Bronchial epithelial cell (primary cell): Measurements from ENCODE around the gene YKT6. TPM values are rescaled to one million over a fixed set of nuclear protein-coding genes. Genes with fewer than 3 reads are reported as not detected.

Source experiments
- DNase-seq: peaks from one replicate; pipeline ENCODE4 v3.0.0-alpha.2; 2010; ENCODE audit warnings: low read depth
- FAIRE-seq: peaks from 2 replicates; lab custom pipeline; 2011; peaks lifted over from hg19 to GRCh38; lab: Jason Lieb, UNC
- H3K27me3 ChIP-seq: 2 replicates; pipeline ENCODE4 v1.5.1; 2011; ENCODE audit warnings: low read length; ENCODE audit not compliant: control insufficient read depth, insufficient read depth
- H3K36me3 ChIP-seq: 2 replicates; pipeline ENCODE4 v1.5.1; 2011; ENCODE audit warnings: low read length; ENCODE audit not compliant: control insufficient read depth, insufficient read depth
- H3K4me3 ChIP-seq: 2 replicates; pipeline ENCODE4 v1.5.1; 2011; ENCODE audit warnings: mild to moderate bottlenecking, low read depth, low read length, control low read depth
- total RNA-seq: library from RNA; depleted of rRNA; stranded (reverse); fragments of >200 nt; gene quantifications from 2 replicates; pipeline ENCODE4 v1.2.1, GENCODE V29; 2014
- TF ChIP-seq, protein P1 (sequence below): IDR thresholded peaks from 2 replicates; pipeline ENCODE4 v1.5.1; 2011; ENCODE audit warnings: mild to moderate bottlenecking, moderate library complexity, low read length, control low read depth, inconsistent platforms; ENCODE audit not compliant: insufficient read depth, severe bottlenecking

YKT6 gene
- total RNA-seq, 1 donor from 2014 or later: 74.5 TPM

DNA sequence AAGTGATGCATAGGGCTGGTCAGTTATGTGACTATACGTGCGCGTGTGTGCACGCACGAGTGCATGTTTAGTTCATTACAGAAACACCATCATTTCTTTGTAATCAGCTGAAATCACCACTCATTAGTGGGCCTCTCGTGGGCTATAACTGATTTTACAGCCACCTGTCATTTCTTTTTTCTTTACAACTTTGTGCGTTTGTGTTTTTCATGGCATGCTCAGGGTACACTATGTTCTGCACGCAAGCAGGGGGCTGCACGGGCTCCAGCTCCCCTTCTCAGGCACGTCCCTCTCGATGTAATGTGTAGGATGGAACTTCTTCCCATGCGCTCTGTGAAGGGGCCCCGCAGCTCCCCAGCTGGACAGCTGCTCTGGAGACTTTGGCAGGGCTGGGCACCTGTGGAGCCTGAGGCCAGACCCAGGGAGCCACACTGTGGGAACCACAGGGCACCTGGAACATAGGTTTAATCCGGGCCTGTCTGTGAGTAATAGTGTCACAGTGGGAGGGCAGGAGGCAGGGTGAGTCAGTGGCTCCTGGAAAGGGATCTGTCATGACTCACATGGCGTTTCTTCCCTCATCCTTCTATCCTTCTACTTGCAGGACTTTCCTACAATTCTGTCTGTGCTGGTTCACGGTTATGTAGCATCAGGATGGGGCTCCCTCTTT is 16.4 kb upstream of the YKT6 start:
- Histone ChIP-seq H3K36me3 (no peaks in the 10 kb centered on the region), H3K4me3 (no peak overlapping the region), H3K27me3 (no peaks in the 10 kb centered on the region)
- TF ChIP-seq, protein P1, sequence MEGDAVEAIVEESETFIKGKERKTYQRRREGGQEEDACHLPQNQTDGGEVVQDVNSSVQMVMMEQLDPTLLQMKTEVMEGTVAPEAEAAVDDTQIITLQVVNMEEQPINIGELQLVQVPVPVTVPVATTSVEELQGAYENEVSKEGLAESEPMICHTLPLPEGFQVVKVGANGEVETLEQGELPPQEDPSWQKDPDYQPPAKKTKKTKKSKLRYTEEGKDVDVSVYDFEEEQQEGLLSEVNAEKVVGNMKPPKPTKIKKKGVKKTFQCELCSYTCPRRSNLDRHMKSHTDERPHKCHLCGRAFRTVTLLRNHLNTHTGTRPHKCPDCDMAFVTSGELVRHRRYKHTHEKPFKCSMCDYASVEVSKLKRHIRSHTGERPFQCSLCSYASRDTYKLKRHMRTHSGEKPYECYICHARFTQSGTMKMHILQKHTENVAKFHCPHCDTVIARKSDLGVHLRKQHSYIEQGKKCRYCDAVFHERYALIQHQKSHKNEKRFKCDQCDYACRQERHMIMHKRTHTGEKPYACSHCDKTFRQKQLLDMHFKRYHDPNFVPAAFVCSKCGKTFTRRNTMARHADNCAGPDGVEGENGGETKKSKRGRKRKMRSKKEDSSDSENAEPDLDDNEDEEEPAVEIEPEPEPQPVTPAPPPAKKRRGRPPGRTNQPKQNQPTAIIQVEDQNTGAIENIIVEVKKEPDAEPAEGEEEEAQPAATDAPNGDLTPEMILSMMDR: no peak
- DNase-seq (peak; percentile 94), FAIRE-seq (peak; percentile 93)

DNA sequence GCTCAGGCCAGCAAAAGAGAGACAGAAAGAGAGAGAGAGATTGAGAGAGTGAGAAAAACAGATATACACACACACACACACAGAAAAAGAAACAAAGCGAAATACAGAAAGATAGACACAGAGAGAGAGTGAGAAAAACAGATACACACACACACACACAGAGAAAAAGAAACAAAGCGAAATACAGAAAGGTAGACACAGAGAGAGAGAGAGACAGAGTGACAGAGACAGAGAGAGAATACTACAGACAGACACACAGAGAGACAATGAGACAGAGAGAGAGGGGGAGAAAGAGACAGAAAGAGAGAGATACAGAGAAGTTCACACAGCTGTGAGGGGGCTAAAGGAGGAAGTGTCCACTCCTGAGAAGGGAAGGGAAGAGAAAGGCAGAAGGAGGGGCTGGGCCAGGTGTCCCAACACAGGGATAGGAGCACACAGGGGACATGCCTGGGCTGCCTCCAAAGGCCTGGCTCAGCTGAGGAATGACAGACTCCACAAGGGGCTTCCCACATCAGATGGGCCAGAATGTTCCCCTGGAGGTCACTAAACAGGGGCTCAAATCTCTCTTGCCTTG is 15.8 kb upstream of the YKT6 start:
- no peak for FAIRE-seq
- no peak overlapping the region for H3K4me3 ChIP-seq
- H3K36me3 ChIP-seq: no peaks in the 10 kb centered on the region
- DNase-seq: no peak
- H3K27me3 ChIP-seq: no peaks in the 10 kb centered on the region
- TF ChIP-seq, protein P1: no peak

DNA sequence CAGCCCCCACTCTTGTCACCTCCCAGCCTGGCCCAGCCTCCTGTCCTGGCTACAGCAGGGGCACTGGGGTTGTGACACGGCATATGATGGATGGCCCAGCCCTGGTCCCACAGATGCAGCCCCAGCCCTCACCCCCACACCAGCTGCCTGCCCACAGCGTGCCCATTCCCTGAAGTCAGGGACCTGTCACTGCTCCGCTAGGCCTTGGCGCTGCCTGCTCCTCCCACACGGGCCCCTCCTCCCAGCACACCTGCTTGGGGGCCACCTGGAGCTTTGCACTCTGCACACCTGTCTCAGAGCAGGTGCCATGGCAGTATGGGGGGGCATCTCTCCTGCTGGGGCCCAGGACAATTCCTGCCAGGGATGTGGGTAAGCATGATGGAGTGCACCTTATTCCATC is 15.0 kb upstream of the YKT6 start:
- FAIRE-seq (no peak), DNase-seq (no peak)
- no peaks in the 10 kb centered on the region for H3K27me3 ChIP-seq
- TF ChIP-seq, protein P1: no peak
- no peak overlapping the region for H3K4me3 ChIP-seq
- no peaks in the 10 kb centered on the region for H3K36me3 ChIP-seq

DNA sequence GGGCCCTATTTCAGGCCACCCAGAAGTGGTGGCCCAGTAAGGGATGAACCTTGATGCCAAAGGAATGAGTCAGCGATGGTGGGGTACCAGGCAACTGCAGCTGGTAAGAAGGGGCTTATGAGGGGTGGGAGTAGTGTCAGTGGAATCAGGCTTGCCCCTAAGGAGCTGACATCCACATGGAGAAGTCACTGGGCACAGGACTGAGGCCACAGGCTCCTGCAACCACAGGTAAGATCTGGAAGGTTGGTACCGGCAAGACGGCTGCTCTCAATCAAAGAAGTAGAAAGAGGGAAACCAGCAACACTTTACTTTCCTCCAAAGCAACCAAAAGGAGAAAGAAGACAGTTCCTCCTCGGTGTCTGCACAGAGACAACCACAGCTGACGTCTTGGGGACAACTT is 14.0 kb upstream of the YKT6 start:
- FAIRE-seq: no peak
- TF ChIP-seq, protein P1: no peak
- no peak for DNase-seq
- no peak overlapping the region for H3K4me3 ChIP-seq
- no peaks in the 10 kb centered on the region for H3K27me3 ChIP-seq
- no peaks in the 10 kb centered on the region for H3K36me3 ChIP-seq

DNA sequence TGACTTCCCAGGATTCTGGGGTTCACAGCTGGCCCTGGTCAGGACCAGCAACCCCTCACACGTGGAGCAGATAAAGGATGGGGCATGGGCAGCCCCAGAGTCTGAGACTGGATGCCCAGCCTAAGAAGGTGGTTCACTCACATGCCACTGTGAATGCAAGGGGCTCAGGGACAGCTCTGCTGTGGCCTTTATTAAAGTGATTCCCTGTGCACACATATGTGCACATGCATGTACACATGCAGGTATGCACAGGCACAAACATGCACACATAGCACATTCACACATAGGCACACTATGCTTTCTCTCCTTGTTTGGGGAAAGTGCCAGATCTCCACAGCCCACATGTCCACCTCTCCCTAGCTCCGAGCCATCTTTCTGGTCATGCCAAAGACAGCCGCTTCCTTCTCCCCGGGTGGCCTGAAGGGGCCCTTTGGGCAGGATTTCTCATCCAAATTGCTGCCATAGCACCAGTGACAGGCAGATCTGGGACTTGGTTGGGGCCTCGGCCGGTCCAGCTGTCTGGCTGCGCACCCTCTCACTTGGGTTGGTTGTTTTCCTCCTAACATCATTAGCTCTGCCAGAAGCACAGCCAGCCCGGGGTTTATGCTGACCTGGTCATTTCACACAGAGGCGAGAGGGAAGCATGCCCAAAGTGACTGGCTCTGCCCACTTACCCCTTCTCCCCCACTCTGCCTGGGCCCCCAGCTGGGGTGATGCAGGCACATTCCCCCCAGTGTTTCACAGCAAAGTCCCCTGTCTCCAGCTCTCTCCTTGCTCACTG is 13.0 kb upstream of the YKT6 start:
- no peak for FAIRE-seq
- Histone ChIP-seq H3K27me3 (no peaks in the 10 kb centered on the region), H3K36me3 (no peaks in the 10 kb centered on the region), H3K4me3 (no peak overlapping the region)
- DNase-seq: no peak
- TF ChIP-seq, protein P1: no peak
